Activated CD4-positive, alpha-beta memory T cell treated with anti-CD3 and anti-CD28 coated beads for 36 hours (primary cell): Measurements from ENCODE around the gene CR2. TPM values are rescaled to one million over a fixed set of nuclear protein-coding genes. Genes with fewer than 3 reads are reported as not detected.

ENCODE experiments used
- CTCF ChIA-PET: fragments of 350-600 bp; sonication (Branson Sonifier 250); formaldehyde crosslinking; loops from one replicate; lab custom pipeline; 2021; ENCODE audit warnings: antibody characterized with exemption, inconsistent platforms; lab: Charles Lee
- POLR2A ChIA-PET: fragments of 350-600 bp; sonication (Branson Sonifier 250); formaldehyde crosslinking; loops from one replicate; lab custom pipeline; 2021; ENCODE audit warnings: antibody characterized with exemption; lab: Charles Lee
- DNase-seq: peaks from one replicate; pipeline ENCODE4 v3.0.0-alpha.2; 2020
- H3K27ac Mint-ChIP-seq: one replicate; pipeline ENCODE4 v1.8.0; 2021; ENCODE audit warnings: mixed read lengths
- H3K27me3 Mint-ChIP-seq: one replicate; pipeline ENCODE4 v1.8.0; 2021; ENCODE audit warnings: mixed read lengths
- H3K36me3 Mint-ChIP-seq: one replicate; pipeline ENCODE4 v1.8.0; 2021; ENCODE audit warnings: mixed read lengths
- H3K4me1 Mint-ChIP-seq: one replicate; pipeline ENCODE4 v1.8.0; 2021; ENCODE audit warnings: low read depth, mixed read lengths
- H3K4me3 Mint-ChIP-seq: one replicate; pipeline ENCODE4 v1.8.0; 2021; ENCODE audit warnings: mild to moderate bottlenecking, mixed read lengths
- H3K9me3 Mint-ChIP-seq: one replicate; pipeline ENCODE4 v1.8.0; 2021; ENCODE audit warnings: mixed read lengths
- intact Hi-C: fragments of 100-400 bp; cut with micrococcal nuclease; formaldehyde crosslinking; loops from one replicate; pipeline ENCODE4 v1.15.1; 2023
- total RNA-seq, 2 experiments: library from RNA; stranded (reverse); gene quantifications; one replicate each; pipeline ENCODE4 v1.2.3, GENCODE V29; 2021

The CR2 gene
- total RNA-seq, 2 experiments from 2014 or later, result 0.10 TPM; not detected in 1

DNA sequence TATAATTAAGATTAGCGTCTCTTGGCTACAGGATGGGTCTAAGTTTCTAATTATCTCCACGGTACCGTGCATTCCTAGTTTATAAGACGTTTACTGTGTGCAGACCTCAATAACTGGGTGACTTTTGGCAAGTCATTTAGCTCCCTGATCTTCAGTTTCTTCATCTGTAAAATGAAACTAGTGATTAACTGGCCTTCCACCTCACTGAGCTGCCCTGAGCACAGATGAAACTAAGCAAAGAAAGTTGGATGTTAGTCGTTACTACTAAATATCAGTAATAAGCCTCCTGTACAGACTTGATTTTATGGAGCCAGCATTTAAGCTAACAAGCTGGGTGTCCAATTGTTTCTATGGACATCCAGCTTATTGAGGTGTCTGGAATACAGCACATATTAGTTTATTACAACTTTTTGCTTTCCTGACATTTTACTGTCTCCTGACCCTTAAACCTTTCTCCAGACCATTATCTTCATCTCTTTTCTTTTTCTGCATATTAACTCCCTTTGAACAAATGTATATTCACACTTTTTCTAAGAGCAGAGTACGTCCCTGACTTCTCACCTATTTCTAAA is 1.1 kb downstream of the CR2 start:
- H3K27ac Mint-ChIP-seq, result no peak overlapping the region
- peak overlapping the region; percentile 18 for H3K4me3 Mint-ChIP-seq
- no peaks in the 10 kb centered on the region for H3K9me3 Mint-ChIP-seq
- ChIA-PET POLR2A (no interaction called here), CTCF (interaction anchor here (0.6 to 2.4 kb wide), 3 partner anchors 14 to 50 kb away, joined by 3 to 16 read pairs (median 3); no protein-coding TSS in a partner anchor)
- intact Hi-C loops, result no loop called here
- no peak for DNase-seq
- H3K4me1 Mint-ChIP-seq, result peaks cover 16% of the 10 kb centered on the region
- H3K36me3 Mint-ChIP-seq, result no peaks in the 10 kb centered on the region
- peaks cover 24% of the 10 kb centered on the region for H3K27me3 Mint-ChIP-seq

DNA sequence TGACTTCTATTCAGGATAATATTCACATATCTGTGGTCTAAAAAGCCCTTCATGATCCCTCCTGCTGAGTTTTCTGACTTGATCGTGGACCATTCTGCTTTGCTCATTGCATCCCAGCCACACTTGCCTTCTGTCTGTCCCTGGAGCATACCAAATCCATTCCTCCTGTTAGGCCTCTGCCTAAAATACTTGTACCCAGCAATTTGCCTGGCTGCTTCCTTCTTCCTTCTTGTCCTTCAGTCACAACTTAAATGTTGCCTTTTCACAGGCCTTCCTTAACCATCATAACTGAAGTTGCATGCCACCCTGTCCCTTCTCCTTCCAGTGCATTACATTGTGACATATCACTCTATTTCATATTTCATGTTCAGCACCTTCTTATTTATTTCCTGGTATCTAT is 4.3 kb downstream of the CR2 start:
- Mint-ChIP-seq H3K9me3 (no peaks in the 10 kb centered on the region), H3K27me3 (peaks cover 13% of the 10 kb centered on the region), H3K36me3 (no peaks in the 10 kb centered on the region), H3K4me1 (peaks cover 38% of the 10 kb centered on the region), H3K4me3 (no peak overlapping the region), H3K27ac (no peak overlapping the region)
- intact Hi-C loops, result no loop called here
- ChIA-PET POLR2A (no interaction called here), CTCF (no interaction called here)
- no peak for DNase-seq

DNA sequence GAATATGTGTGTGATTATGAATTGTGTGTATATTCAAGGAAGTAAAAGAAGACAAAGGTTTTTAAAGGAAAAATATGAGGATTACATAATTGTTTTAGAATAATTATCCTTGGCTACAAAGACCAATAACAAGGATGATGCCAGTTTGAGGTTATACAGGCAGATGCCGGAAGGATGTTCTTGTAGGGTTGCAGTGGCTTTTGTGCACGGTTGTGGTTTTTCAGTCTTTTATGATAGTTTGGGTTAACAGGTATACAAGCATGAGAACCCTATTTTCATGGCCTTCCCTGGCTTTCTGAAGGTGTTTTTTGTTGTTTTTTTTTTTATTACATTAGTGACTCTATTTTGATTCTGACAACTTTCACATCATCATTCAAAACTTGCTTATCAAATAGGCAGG is 4.9 kb downstream of the CR2 start:
- H3K36me3 Mint-ChIP-seq, result no peaks in the 10 kb centered on the region
- H3K4me1 Mint-ChIP-seq, result peaks cover 36% of the 10 kb centered on the region
- H3K27ac Mint-ChIP-seq, result no peak overlapping the region
- DNase-seq, result peak; percentile 21
- no peak overlapping the region for H3K4me3 Mint-ChIP-seq
- intact Hi-C loops, result no loop called here
- POLR2A ChIA-PET, result no interaction called here
- peaks cover 10% of the 10 kb centered on the region for H3K27me3 Mint-ChIP-seq
- no peaks in the 10 kb centered on the region for H3K9me3 Mint-ChIP-seq
- CTCF ChIA-PET, result no interaction called here

DNA sequence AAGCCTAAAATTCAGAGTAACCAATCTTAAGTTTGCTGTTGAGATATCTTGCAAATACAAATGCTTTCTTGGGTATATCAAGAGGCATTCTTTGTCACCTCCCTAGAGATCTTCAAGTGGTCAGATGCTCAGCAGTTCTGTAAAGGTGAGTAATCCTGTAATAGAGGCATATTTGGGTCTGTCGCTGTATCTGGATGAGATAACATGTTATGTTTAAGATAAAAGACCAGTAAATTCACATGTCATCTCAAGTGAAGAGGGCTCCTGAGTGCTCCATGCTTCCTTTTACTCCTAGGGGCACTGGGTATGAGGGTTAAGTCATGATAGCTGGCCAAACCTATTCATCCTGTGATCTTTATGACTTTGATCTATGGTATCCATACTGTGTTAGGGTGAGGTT is 7.5 kb downstream of the CR2 start:
- no peak for DNase-seq
- no peak overlapping the region for H3K27ac Mint-ChIP-seq
- ChIA-PET POLR2A (no interaction called here), CTCF (interaction anchor here (1.8 kb wide), 1 partner anchor 57 kb away, joined by 4 read pairs; no protein-coding TSS in a partner anchor)
- intact Hi-C loops, result no loop called here
- H3K4me3 Mint-ChIP-seq, result no peak overlapping the region
- H3K36me3 Mint-ChIP-seq, result no peaks in the 10 kb centered on the region
- H3K27me3 Mint-ChIP-seq, result peaks cover 4% of the 10 kb centered on the region
- H3K4me1 Mint-ChIP-seq, result peaks cover 30% of the 10 kb centered on the region
- no peaks in the 10 kb centered on the region for H3K9me3 Mint-ChIP-seq

DNA sequence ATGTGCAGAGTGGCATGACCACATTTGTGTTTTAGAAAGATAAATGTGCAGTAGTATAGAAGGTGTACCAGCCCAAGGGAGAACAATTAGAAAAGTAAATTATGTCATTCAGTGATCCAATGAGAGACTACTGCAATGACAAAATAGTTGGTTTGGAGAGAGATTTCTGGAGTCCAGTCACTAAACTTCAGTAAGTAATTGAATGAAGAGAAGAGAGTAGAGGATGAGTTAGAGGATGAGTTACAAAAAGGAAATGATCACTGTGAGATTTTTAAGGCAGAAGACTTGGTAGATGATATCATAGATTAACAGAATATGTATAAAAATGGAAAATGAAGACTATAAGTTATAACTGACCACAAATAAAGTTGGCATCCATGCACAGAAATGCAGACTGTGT is 8.4 kb downstream of the CR2 start:
- no peak overlapping the region for H3K4me3 Mint-ChIP-seq
- H3K27ac Mint-ChIP-seq, result no peak overlapping the region
- intact Hi-C loops, result no loop called here
- ChIA-PET POLR2A (no interaction called here), CTCF (interaction anchor here (1.8 kb wide), 1 partner anchor 57 kb away, joined by 4 read pairs; no protein-coding TSS in a partner anchor)
- no peak for DNase-seq
- peaks cover 10% of the 10 kb centered on the region for H3K27me3 Mint-ChIP-seq
- no peaks in the 10 kb centered on the region for H3K9me3 Mint-ChIP-seq
- H3K4me1 Mint-ChIP-seq, result peaks cover 30% of the 10 kb centered on the region
- no peaks in the 10 kb centered on the region for H3K36me3 Mint-ChIP-seq

DNA sequence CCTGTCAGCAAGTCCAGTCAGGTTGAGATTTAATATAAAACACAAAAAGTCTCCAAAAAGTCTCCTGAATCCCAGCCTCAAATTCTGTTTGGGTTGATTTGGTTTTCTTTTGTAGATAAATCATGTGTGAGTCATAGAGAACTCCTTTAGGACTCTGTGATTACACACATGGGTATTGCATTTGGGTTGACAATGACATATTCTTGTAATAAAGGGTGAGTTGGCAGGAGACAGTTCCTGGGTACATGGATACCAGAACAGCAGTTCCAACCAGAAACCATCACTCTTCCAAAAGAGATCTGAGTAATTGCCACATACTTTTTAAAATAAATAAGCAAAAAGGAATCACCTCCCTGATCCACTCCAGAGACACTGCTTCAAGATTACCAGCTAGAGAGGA is 8.9 kb downstream of the CR2 start:
- Mint-ChIP-seq H3K27ac (no peak overlapping the region), H3K36me3 (no peaks in the 10 kb centered on the region), H3K9me3 (no peaks in the 10 kb centered on the region), H3K4me1 (peaks cover 30% of the 10 kb centered on the region), H3K27me3 (peaks cover 10% of the 10 kb centered on the region), H3K4me3 (no peak overlapping the region)
- POLR2A ChIA-PET, result no interaction called here
- CTCF ChIA-PET, result no interaction called here
- intact Hi-C loops, result loop anchor here (1.0 kb wide), 1 partner anchor 37 kb away; no protein-coding TSS in a partner anchor
- DNase-seq, result no peak

DNA sequence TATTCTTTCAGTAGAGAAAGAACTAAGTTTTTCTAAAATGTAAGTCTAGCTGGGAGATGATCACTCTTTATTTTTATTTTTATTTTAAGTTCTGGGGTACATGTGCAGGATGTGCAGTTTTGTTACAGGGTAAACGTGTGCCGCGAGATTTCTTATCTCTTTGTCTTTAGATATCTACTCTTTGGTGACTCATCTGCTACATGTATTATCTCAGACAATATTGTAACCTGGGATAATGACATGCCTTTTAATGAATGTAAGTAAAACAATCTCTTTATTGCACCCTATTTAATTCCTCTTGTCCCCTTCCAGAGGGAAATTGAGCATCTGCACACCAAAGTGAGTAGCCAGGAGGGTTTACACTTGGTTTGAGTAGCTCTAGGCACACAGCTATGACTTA is 9.4 kb downstream of the CR2 start:
- Mint-ChIP-seq H3K4me1 (peaks cover 30% of the 10 kb centered on the region), H3K4me3 (no peak overlapping the region), H3K27ac (no peak overlapping the region), H3K9me3 (no peaks in the 10 kb centered on the region), H3K36me3 (no peaks in the 10 kb centered on the region), H3K27me3 (peaks cover 12% of the 10 kb centered on the region)
- POLR2A ChIA-PET, result no interaction called here
- intact Hi-C loops, result loop anchor here (1.0 kb wide), 1 partner anchor 37 kb away; no protein-coding TSS in a partner anchor
- DNase-seq, result no peak
- CTCF ChIA-PET, result interaction anchor here (0.7 kb wide), 1 partner anchor 493 kb away, joined by 3 read pairs; no protein-coding TSS in a partner anchor

DNA sequence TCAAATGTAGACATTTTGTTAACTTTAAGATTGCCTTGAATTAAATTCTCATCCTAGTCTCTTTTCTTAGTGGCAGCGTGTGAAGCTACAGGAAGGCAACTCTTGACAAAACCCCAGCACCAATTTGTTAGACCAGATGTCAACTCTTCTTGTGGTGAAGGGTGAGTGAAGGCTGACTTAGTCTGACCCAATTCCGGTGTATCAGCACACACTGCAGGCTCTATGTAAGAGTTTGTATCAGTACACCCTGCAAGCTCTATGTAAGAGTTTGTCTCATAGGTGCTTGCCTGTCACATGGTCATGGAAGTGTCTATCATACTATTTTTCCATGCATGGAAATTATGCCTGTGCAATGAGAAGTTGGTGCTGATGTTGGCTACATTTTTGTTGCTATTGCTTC is 16.8 kb downstream of the CR2 start:
- Mint-ChIP-seq H3K4me3 (no peak overlapping the region), H3K27me3 (peaks cover 15% of the 10 kb centered on the region), H3K27ac (no peak overlapping the region), H3K36me3 (no peaks in the 10 kb centered on the region), H3K9me3 (no peaks in the 10 kb centered on the region), H3K4me1 (no peaks in the 10 kb centered on the region)
- ChIA-PET POLR2A (no interaction called here), CTCF (no interaction called here)
- no peak for DNase-seq
- intact Hi-C loops, result no loop called here

DNA sequence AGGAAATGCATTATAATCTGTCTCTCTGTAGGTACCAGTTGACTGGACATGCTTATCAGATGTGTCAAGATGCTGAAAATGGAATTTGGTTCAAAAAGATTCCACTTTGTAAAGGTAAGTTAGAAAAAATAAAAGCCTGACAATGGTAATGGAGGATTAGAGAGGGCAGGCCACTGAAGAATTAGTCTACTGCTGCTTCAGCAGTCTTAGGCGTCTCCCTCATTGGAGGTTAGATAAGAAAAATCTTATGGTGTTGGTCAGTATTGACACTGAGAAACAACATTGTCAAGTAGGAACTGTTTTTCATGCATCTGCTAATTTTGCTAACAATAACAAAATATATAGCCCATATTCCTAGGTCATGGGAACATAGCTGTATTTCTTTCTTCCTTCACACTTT is 20.1 kb downstream of the CR2 start:
- no peak overlapping the region for H3K27ac Mint-ChIP-seq
- H3K9me3 Mint-ChIP-seq, result no peaks in the 10 kb centered on the region
- no peak overlapping the region for H3K4me3 Mint-ChIP-seq
- intact Hi-C loops, result no loop called here
- ChIA-PET CTCF (interaction anchor here (1.4 kb wide), 1 partner anchor 69 kb away, joined by 3 read pairs; no protein-coding TSS in a partner anchor), POLR2A (no interaction called here)
- no peaks in the 10 kb centered on the region for H3K36me3 Mint-ChIP-seq
- H3K4me1 Mint-ChIP-seq, result no peaks in the 10 kb centered on the region
- H3K27me3 Mint-ChIP-seq, result peaks cover 3% of the 10 kb centered on the region
- no peak for DNase-seq

DNA sequence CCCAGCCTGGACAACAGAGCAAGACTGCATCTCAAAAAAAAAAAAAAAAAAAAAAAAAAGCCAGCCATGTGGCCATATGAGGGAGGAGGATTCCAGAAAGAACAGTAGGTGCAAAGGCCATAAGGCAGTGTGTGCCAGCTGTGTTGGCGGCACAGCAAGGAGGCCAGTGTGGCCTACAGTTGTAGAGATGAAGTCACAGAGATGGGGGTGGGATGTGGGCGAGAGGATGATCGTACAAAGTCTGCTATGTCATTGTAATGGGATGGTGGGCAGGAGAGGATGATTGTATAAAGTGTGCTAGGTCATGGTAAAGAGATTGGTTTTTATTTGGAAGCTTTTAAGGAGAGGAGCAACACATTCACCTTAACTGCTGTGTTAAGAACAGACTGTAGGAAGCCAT is 32.1 kb downstream of the CR2 start:
- Mint-ChIP-seq H3K27ac (no peak overlapping the region), H3K36me3 (no peaks in the 10 kb centered on the region), H3K9me3 (no peaks in the 10 kb centered on the region), H3K4me3 (no peak overlapping the region), H3K27me3 (peaks cover 6% of the 10 kb centered on the region), H3K4me1 (no peaks in the 10 kb centered on the region)
- ChIA-PET CTCF (interaction anchor here (0.6 to 1.4 kb wide), 2 partner anchors 14 to 311 kb away, joined by 4 to 5 read pairs; no protein-coding TSS in a partner anchor), POLR2A (no interaction called here)
- intact Hi-C loops, result no loop called here
- no peak for DNase-seq

DNA sequence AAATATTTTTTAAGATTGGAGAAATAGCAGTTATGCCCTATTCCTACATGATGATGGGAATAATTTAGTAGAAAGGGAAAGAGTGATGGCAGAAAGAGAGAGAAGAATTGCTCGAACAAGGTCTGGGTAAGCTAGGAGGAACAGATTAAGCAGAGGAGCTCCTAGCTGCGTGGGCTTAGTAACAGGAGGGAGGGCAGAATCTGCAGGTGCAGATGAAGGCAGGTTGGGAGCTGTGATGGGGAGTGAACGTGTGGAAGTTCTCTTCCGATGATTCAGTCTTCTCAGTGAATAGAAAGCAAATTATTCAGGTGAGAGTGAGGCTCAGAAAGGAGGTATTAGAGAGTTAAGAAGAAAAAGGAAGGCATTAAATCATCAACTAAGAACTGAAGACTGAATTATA is 33.5 kb downstream of the CR2 start:
- H3K27me3 Mint-ChIP-seq, result peaks cover 2% of the 10 kb centered on the region
- POLR2A ChIA-PET, result no interaction called here

DNA sequence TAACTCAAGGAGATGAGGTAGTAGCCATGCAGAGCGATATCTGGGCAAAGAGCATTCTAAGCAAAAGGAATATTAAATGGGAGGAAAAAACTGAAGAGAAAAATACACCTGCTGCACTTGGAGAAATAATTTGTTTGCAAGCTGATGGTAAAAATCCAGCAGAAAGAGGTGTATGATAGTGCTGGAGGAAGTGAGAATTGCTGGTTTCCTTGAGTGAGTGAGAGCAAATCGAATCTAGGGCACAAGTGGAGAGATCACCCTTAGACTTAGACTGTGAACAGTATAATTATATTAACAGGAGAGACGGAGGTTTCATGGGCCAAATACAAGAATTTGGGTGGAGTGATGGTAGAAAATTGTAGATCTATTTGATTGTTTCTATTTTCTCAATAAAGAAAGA is 39.1 kb downstream of the CR2 start:
- intact Hi-C loops, result no loop called here
- Mint-ChIP-seq H3K4me3 (no peak overlapping the region), H3K4me1 (peaks cover 10% of the 10 kb centered on the region), H3K36me3 (no peaks in the 10 kb centered on the region), H3K27ac (no peak overlapping the region), H3K9me3 (no peaks in the 10 kb centered on the region), H3K27me3 (peaks cover 24% of the 10 kb centered on the region)
- POLR2A ChIA-PET, result no interaction called here
- CTCF ChIA-PET, result interaction anchor here (1.8 kb wide), 1 partner anchor 581 kb away, joined by 3 read pairs; no protein-coding TSS in a partner anchor
- DNase-seq, result no peak

More for the DNA sequence above, 33.5 kb downstream of the CR2 start:
- Mint-ChIP-seq H3K9me3 (no peaks in the 10 kb centered on the region), H3K27ac (no peak overlapping the region), H3K4me3 (no peak overlapping the region), H3K36me3 (no peaks in the 10 kb centered on the region), H3K4me1 (no peaks in the 10 kb centered on the region)
- CTCF ChIA-PET, result interaction anchor here (1.4 kb wide), 1 partner anchor 12 kb away, joined by 4 read pairs; no protein-coding TSS in a partner anchor
- no peak for DNase-seq
- intact Hi-C loops, result no loop called here

DNA sequence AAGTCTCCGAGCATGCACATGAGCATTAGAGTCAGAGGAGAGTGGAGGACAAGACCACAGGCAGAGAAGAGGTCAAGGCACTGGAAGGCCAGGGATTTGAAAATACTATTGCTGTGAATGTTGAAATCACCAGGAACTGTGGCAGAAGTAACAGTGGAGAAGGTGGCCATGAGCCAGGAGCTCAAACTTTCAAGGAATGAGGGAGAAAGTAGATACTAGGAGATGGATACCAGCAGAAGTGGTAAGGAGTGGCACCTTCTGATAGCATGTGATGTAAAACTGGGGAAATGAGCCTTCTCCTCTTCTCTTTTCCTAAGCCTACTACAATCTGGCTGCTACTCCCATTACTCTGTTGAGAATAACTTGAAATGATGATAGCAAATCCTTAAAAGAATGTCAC is 40.0 kb downstream of the CR2 start:
- Mint-ChIP-seq H3K27me3 (peaks cover 28% of the 10 kb centered on the region), H3K4me1 (peaks cover 10% of the 10 kb centered on the region)

More for the DNA sequence above, 40.0 kb downstream of the CR2 start:
- Mint-ChIP-seq H3K27ac (no peak overlapping the region), H3K4me3 (no peak overlapping the region), H3K36me3 (no peaks in the 10 kb centered on the region), H3K9me3 (no peaks in the 10 kb centered on the region)
- CTCF ChIA-PET, result no interaction called here
- no peak for DNase-seq
- POLR2A ChIA-PET, result no interaction called here
- intact Hi-C loops, result no loop called here
